NCI-H748 treated with DMSO at 0.1 percent for 48 hours (cell line): Measurements from ENCODE around the gene USP53.
"Not testable (repeated sequence)": the region's sequence is repeated elsewhere in the genome, so short reads cannot be mapped to it uniquely, and the experiment has no call there.

Source experiments
- DNase-seq: peaks from one replicate; lab custom pipeline; 2025; lab: John Stamatoyannopoulos, UW

The USP53 gene

GRCh38 chr4:119212234-119212963 lies at the start of gene USP53:
Gene USP53, plus strand, starts transcription at chr4:119212713. Its CDS starts 27,047 bp downstream, at chr4:119239760.
- DNase-seq = peak; percentile 87

- no peak for DNase-seq
These were observed 46.7 kb upstream of the USP53 start for GRCh38 chr4:119165767-119166166.

- no peak for DNase-seq
These were observed 42.3 kb upstream of the USP53 start for GRCh38 chr4:119170195-119170594.

- DNase-seq = no peak
These were observed 40.3 kb upstream of the USP53 start for GRCh38 chr4:119172223-119172622.

GRCh38 chr4:119173729-119174361 lies 38.7 kb upstream of the USP53 start:
- DNase-seq = not testable (repeated sequence)

GRCh38 chr4:119179011-119179410 lies 33.5 kb upstream of the USP53 start:
- DNase-seq = no peak

- DNase-seq = no peak
These were observed 28.4 kb upstream of the USP53 start for GRCh38 chr4:119184128-119184527.

- DNase-seq = no peak
These were observed 22.9 kb upstream of the USP53 start for GRCh38 chr4:119189638-119190037.

GRCh38 chr4:119190354-119190753 lies 22.2 kb upstream of the USP53 start:
- no peak for DNase-seq

- DNase-seq = no peak
These were observed 21.0 kb upstream of the USP53 start for GRCh38 chr4:119191505-119191904.

- DNase-seq = no peak
These were observed 14.7 kb upstream of the USP53 start for GRCh38 chr4:119197772-119198212.

- DNase-seq = no peak
These were observed 7.6 kb upstream of the USP53 start for GRCh38 chr4:119204916-119205315.

GRCh38 chr4:119205690-119206089 lies 6.8 kb upstream of the USP53 start:
- DNase-seq = no peak

GRCh38 chr4:119206178-119206577 lies 6.3 kb upstream of the USP53 start:
- no peak for DNase-seq

GRCh38 chr4:119207051-119207450 lies 5.5 kb upstream of the USP53 start:
- no peak for DNase-seq

- no peak for DNase-seq
These were observed 3.4 kb upstream of the USP53 start for GRCh38 chr4:119209077-119209476.

GRCh38 chr4:119209586-119209985 lies 2.9 kb upstream of the USP53 start:
- no peak for DNase-seq

GRCh38 chr4:119210775-119211174 lies 1.7 kb upstream of the USP53 start:
- no peak for DNase-seq

- no peak for DNase-seq
These were observed 663 bp upstream of the USP53 start for GRCh38 chr4:119211867-119212233.

- DNase-seq = peak; percentile 58
These were observed 572 bp downstream of the USP53 start for GRCh38 chr4:119212964-119213606.

GRCh38 chr4:119218093-119218492 lies 5.6 kb downstream of the USP53 start:
- DNase-seq = no peak

- DNase-seq = no peak
These were observed 8.9 kb downstream of the USP53 start for GRCh38 chr4:119221412-119221811.

- no peak for DNase-seq
These were observed 15.2 kb downstream of the USP53 start for GRCh38 chr4:119227690-119228089.
